Activated CD4-positive, alpha-beta memory T cell treated with anti-CD3 and anti-CD28 coated beads for 36 hours (primary cell): ENCODE data around the gene UXS1. TPM values are rescaled to one million over a fixed set of nuclear protein-coding genes. Genes with fewer than 3 reads are reported as not detected.

Source experiments
- CTCF ChIA-PET: fragments of 350-600 bp; sonication (Branson Sonifier 250); formaldehyde crosslinking; loops from one replicate; lab custom pipeline; 2021; ENCODE audit warnings: antibody characterized with exemption, inconsistent platforms; lab: Charles Lee
- POLR2A ChIA-PET: fragments of 350-600 bp; sonication (Branson Sonifier 250); formaldehyde crosslinking; loops from one replicate; lab custom pipeline; 2021; ENCODE audit warnings: antibody characterized with exemption; lab: Charles Lee
- DNase-seq: peaks from one replicate; pipeline ENCODE4 v3.0.0-alpha.2; 2020
- H3K27ac Mint-ChIP-seq: one replicate; pipeline ENCODE4 v1.8.0; 2021; ENCODE audit warnings: mixed read lengths
- H3K27me3 Mint-ChIP-seq: one replicate; pipeline ENCODE4 v1.8.0; 2021; ENCODE audit warnings: mixed read lengths
- H3K36me3 Mint-ChIP-seq: one replicate; pipeline ENCODE4 v1.8.0; 2021; ENCODE audit warnings: mixed read lengths
- H3K4me1 Mint-ChIP-seq: one replicate; pipeline ENCODE4 v1.8.0; 2021; ENCODE audit warnings: low read depth, mixed read lengths
- H3K4me3 Mint-ChIP-seq: one replicate; pipeline ENCODE4 v1.8.0; 2021; ENCODE audit warnings: mild to moderate bottlenecking, mixed read lengths
- H3K9me3 Mint-ChIP-seq: one replicate; pipeline ENCODE4 v1.8.0; 2021; ENCODE audit warnings: mixed read lengths
- intact Hi-C: fragments of 100-400 bp; cut with micrococcal nuclease; formaldehyde crosslinking; loops from one replicate; pipeline ENCODE4 v1.15.1; 2023
- total RNA-seq, 2 experiments: library from RNA; stranded (reverse); gene quantifications; one replicate each; pipeline ENCODE4 v1.2.3, GENCODE V29; 2021

Gene UXS1
- total RNA-seq, 2 experiments from 2014 or later: 39.2 to 41.5 TPM

DNA sequence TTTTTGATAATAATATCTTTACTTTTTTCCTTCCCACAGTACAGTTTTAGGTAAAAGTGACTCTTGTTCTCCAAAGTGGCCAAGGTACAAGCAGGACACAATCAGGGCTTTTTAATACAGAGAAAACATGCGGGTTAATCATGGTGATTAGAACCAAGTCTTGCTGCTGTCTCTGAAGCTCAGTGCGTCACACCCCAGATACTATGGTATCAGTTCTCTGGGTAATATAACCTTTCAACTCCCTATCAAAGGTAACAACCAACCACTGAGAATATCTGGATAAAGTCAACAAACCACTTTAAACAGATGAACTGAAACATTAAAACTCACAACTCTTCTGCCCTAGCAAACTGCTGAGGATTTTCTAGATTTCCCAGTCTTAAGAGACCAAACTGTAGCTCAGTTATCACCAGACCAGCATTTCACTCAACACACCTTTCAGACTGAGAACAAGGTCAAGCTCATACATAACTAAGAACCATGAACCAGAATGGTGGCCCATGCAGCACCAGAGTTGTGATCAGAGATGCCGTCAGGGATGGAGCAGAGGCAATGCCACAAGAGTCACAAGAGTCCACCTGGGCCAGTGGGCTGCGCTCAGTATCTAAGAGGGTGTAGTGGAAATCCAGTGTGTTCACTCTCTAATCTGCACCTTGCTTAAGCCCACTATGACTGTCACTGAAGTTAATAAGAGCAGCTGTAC lies 103.0 kb downstream of the UXS1 start:
- ChIA-PET POLR2A (no interaction called here), CTCF (interaction anchor here (1.5 kb wide), 1 partner anchor 514 kb away, joined by 3 read pairs; no protein-coding TSS in a partner anchor)
- intact Hi-C loops: loop anchor here (10.0 kb wide), 1 partner anchor 474 kb away; no protein-coding TSS in a partner anchor
- peaks cover 85% of the 10 kb centered on the region for H3K4me1 Mint-ChIP-seq
- peaks cover 8% of the 10 kb centered on the region for H3K9me3 Mint-ChIP-seq
- peak overlapping the region; percentile 9 for H3K27ac Mint-ChIP-seq
- no peaks in the 10 kb centered on the region for H3K27me3 Mint-ChIP-seq
- no peak for DNase-seq
- peaks cover 12% of the 10 kb centered on the region for H3K36me3 Mint-ChIP-seq
- H3K4me3 Mint-ChIP-seq: no peak overlapping the region

DNA sequence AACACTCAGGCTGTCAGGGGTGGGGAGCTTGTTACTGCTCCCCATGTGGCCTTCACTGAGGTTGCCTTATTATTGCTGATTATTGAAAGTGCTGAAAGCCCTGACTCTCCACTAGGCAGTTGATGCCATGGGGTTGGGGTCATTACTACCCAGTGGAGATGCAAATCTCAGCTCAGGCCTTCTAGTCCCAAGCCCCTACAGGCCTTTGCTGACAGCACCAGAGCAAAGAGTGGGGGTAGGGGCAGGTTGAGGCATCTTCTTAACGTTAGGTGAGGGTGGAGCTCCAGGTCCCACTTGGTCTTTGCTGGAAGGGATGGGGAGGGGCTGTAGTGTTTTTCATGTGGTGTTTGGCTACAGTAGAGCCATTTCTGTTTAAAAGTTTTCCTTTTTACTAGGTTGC lies 104.5 kb downstream of the UXS1 start:
- peaks cover 8% of the 10 kb centered on the region for H3K9me3 Mint-ChIP-seq
- POLR2A ChIA-PET: no interaction called here
- DNase-seq: no peak
- CTCF ChIA-PET: no interaction called here
- H3K27ac Mint-ChIP-seq: peak overlapping the region; percentile 3
- no peaks in the 10 kb centered on the region for H3K27me3 Mint-ChIP-seq
- peaks cover 88% of the 10 kb centered on the region for H3K4me1 Mint-ChIP-seq
- H3K4me3 Mint-ChIP-seq: no peak overlapping the region
- H3K36me3 Mint-ChIP-seq: peaks cover 12% of the 10 kb centered on the region
- intact Hi-C loops: loop anchor here (10.0 kb wide), 2 partner anchors 475 to 715 kb away; no protein-coding TSS in a partner anchor

DNA sequence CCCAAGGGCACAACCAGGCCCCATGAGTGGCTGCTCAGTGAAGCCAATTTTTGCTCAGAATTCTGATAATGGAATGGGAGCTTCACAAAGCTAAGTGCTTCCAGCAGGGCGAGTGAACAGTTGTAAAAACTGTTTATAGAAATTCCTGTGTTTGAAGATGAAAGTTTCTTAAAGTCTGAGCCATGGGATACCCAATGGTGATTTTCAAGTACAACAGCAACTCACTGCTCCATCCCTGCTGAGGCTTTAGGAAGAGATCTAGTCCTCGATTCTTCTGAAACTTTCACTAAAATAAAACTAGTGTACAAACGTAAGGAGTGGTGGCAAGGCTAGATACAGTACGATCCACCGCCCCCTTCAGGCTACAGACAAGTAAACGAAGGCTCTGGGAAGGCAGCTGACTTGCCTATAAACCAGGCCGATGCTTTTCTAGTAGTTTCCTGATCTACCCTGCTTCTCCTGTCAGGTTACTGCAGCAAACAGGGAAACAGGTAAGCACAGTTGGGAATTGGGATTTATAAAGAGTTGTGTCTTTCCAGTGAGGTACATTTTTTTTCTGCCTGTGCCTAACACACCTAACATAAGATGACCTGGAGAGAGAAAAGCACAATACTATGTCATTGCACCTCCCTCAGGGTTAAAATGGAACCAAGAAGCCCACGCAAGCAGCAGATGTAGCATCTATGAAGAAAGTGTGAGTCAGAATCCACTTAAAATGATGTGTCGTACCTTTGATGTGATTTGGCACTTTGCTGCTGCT lies 108.7 kb downstream of the UXS1 start:
- ChIA-PET POLR2A (no interaction called here), CTCF (interaction anchor here (0.6 to 1.9 kb wide), 12 partner anchors 9 to 674 kb away, joined by 3 to 17 read pairs (median 4); a partner anchor contains a TSS)
- H3K27ac Mint-ChIP-seq: peak overlapping the region; percentile 89
- no peaks in the 10 kb centered on the region for H3K36me3 Mint-ChIP-seq
- H3K27me3 Mint-ChIP-seq: no peaks in the 10 kb centered on the region
- H3K4me3 Mint-ChIP-seq: peak overlapping the region; percentile 68
- peaks cover 8% of the 10 kb centered on the region for H3K9me3 Mint-ChIP-seq
- peaks cover 64% of the 10 kb centered on the region for H3K4me1 Mint-ChIP-seq
- intact Hi-C loops: loop anchor here (1.0 to 10.0 kb wide), 10 partner anchors 10 to 711 kb away; no protein-coding TSS in a partner anchor
- DNase-seq: peak; percentile 78

DNA sequence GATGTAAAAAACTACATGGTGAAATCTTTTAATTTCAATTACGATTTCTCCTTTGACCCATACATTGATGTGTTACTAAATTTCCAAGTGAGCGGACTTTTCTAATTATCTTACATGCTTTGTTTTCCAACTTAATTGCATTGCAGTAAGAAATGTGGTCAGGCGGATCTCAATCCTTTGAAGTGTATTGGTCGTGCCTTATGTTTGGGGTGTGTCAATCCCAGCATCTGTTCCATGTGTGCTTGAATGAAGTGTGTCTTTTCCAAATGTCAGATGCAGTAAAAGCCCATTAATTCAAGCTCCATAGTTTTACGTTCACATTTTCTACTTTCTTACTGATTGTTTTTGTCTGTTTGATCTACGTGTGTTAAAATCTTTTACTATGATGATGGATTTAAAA lies 113.1 kb downstream of the UXS1 start:
- H3K4me1 Mint-ChIP-seq: peaks cover 27% of the 10 kb centered on the region
- POLR2A ChIA-PET: no interaction called here
- no peak overlapping the region for H3K27ac Mint-ChIP-seq
- intact Hi-C loops: loop anchor here (10.0 kb wide), 1 partner anchor 706 kb away; no protein-coding TSS in a partner anchor
- H3K27me3 Mint-ChIP-seq: no peaks in the 10 kb centered on the region
- H3K36me3 Mint-ChIP-seq: no peaks in the 10 kb centered on the region
- CTCF ChIA-PET: no interaction called here
- DNase-seq: no peak
- H3K4me3 Mint-ChIP-seq: no peak overlapping the region
- H3K9me3 Mint-ChIP-seq: no peaks in the 10 kb centered on the region

DNA sequence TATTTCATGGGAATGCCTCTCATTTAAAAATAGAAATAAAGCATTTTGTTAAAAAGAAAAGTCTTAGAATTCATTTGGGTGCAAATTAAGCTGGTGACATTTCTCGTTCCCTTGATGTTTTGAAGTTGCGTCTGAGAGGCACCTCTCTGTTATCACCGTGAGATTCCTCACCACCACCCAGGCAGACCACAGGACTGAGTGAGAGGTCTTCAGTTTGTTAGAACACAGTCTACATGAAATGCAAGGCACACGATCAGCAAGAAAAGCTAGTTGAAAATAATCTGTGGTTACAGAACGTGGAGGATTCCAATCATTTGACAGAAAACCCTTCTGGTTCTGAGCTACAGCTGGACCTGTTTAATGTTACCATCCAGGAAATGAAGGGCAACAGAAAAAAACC lies 116.0 kb downstream of the UXS1 start:
- intact Hi-C loops: no loop called here
- POLR2A ChIA-PET: no interaction called here
- no peaks in the 10 kb centered on the region for H3K36me3 Mint-ChIP-seq
- H3K27ac Mint-ChIP-seq: no peak overlapping the region
- no peak for DNase-seq
- H3K4me1 Mint-ChIP-seq: peaks cover 12% of the 10 kb centered on the region
- H3K27me3 Mint-ChIP-seq: no peaks in the 10 kb centered on the region
- CTCF ChIA-PET: interaction anchor here (0.9 kb wide), 1 partner anchor 158 kb away, joined by 3 read pairs; no protein-coding TSS in a partner anchor
- H3K4me3 Mint-ChIP-seq: no peak overlapping the region
- H3K9me3 Mint-ChIP-seq: no peaks in the 10 kb centered on the region

DNA sequence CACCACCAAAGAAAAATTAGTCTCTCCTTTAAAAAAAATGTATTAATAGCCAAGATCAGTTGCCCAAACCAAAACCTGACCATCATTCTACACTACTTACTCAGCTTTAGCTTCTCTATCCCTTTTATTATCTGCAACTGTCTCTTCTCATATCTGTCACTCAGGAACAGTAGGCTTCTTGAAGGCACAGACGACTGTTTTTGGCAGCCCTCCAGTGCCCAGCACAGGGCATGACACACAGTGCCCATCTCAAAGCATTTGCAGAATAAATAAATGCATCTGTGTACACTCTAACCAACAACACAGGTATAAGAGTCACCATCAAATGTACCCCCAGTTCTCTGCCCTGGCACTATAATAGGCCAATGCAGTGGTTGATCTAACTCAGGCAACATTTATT lies 117.2 kb downstream of the UXS1 start:
- Mint-ChIP-seq H3K4me3 (no peak overlapping the region), H3K36me3 (no peaks in the 10 kb centered on the region), H3K27me3 (no peaks in the 10 kb centered on the region), H3K9me3 (no peaks in the 10 kb centered on the region), H3K27ac (no peak overlapping the region), H3K4me1 (peaks cover 12% of the 10 kb centered on the region)
- POLR2A ChIA-PET: no interaction called here
- no peak for DNase-seq
- CTCF ChIA-PET: no interaction called here
- intact Hi-C loops: no loop called here

DNA sequence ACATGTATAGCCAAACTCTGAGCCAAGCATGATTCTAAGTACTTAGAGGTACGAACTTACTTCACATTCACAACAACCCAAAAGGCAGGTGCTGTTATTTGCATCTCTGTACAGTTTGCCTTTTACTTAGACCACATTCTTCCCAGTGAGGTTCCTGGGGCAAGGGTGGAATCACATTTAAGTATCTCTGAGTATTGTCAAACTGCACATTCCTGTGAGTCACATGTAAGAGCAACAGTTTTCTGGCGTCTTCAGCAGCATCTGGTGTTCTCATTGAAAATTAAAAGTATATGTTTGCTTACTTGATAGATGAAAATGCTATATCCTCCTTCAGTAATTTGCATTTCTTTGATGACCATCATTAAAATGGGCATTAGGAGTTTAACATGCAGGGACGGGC lies 119.1 kb downstream of the UXS1 start:
- Mint-ChIP-seq H3K4me3 (no peak overlapping the region), H3K27ac (no peak overlapping the region), H3K27me3 (no peaks in the 10 kb centered on the region), H3K4me1 (peaks cover 9% of the 10 kb centered on the region), H3K36me3 (no peaks in the 10 kb centered on the region), H3K9me3 (no peaks in the 10 kb centered on the region)
- ChIA-PET POLR2A (no interaction called here), CTCF (no interaction called here)
- intact Hi-C loops: no loop called here
- no peak for DNase-seq

DNA sequence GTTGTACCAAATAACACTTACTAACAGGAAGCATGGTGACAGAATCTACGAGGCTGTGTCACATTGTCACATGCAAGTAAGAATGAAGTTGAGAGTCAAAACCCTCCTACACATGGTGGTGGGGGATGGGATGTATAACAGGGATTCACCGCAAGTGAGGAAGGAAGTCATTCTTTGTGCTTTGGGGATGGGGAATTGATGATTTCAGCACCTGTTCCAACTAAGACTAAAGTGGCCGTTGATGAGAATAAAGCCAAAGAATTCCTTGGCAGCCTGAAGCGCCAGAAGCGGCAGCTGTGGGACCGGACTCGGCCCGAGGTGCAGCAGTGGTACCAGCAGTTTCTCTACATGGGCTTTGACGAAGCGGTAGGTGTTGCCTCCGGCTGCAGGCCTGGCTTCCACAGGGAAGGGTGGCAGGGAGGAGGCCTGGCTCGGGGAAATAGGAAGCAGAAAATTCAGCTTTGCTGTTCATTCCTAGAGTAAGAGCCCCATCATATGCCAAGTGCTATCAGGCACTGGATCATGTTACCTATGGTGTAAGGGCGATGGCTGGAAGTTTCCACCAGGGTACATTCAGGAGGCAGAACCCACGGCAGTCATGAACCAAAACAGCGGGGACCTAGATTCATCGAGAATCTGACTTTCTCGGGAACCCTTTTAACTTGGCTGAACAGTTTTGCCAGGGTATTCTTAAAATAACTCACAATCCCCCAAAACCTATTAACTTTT lies 120.3 kb downstream of the UXS1 start:
- intact Hi-C loops: no loop called here
- peaks cover 2% of the 10 kb centered on the region for H3K27me3 Mint-ChIP-seq
- CTCF ChIA-PET: no interaction called here
- H3K4me1 Mint-ChIP-seq: peaks cover 9% of the 10 kb centered on the region
- no peak overlapping the region for H3K4me3 Mint-ChIP-seq
- POLR2A ChIA-PET: no interaction called here
- no peaks in the 10 kb centered on the region for H3K9me3 Mint-ChIP-seq
- no peak overlapping the region for H3K27ac Mint-ChIP-seq
- no peak for DNase-seq
- no peaks in the 10 kb centered on the region for H3K36me3 Mint-ChIP-seq

DNA sequence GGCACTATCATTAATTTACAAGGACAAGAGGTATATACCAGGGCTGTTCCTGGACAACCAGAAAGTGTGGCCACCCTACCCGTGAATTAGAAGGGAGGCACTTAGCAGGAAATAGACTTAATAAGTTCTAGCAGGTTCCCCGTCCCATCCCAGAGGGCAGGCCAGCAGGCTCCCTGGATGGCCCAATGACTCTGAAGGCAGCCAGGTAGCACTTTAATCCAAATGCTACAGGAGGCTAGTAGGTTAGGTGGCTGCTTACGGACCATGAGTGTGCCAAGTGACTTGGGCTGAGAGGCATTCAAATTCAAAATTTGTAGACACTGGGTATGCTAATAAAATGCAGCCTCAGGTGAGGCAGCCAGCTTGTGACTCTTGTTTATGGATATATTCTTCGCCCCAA lies 123.9 kb downstream of the UXS1 start:
- ChIA-PET CTCF (no interaction called here), POLR2A (no interaction called here)
- H3K27ac Mint-ChIP-seq: no peak overlapping the region
- no peaks in the 10 kb centered on the region for H3K9me3 Mint-ChIP-seq
- peaks cover 9% of the 10 kb centered on the region for H3K4me1 Mint-ChIP-seq
- peaks cover 12% of the 10 kb centered on the region for H3K27me3 Mint-ChIP-seq
- intact Hi-C loops: no loop called here
- no peak overlapping the region for H3K4me3 Mint-ChIP-seq
- DNase-seq: no peak
- H3K36me3 Mint-ChIP-seq: no peaks in the 10 kb centered on the region

DNA sequence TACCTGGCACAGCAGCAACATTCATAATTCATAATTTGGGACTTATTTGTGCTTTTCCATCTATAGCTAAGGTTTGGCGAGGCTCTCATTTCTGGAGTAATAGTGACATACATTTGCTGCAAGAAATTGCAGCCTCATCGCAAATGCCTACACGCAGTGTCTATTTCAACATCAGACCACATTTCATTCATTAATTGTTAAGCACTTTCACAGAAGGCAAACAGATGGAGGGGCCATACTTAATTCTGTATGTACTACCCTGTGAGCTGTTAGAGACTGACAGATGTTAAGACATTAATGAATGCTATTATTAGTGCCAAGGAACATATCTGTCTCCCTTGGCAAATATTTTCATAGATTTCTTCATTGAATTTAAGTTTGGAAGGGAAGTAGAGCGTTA lies 125.7 kb downstream of the UXS1 start:
- no peak overlapping the region for H3K27ac Mint-ChIP-seq
- intact Hi-C loops: no loop called here
- DNase-seq: no peak
- POLR2A ChIA-PET: no interaction called here
- H3K4me3 Mint-ChIP-seq: no peak overlapping the region
- H3K4me1 Mint-ChIP-seq: peaks cover 5% of the 10 kb centered on the region
- H3K36me3 Mint-ChIP-seq: no peaks in the 10 kb centered on the region
- CTCF ChIA-PET: no interaction called here
- H3K9me3 Mint-ChIP-seq: no peaks in the 10 kb centered on the region
- H3K27me3 Mint-ChIP-seq: peaks cover 15% of the 10 kb centered on the region

DNA sequence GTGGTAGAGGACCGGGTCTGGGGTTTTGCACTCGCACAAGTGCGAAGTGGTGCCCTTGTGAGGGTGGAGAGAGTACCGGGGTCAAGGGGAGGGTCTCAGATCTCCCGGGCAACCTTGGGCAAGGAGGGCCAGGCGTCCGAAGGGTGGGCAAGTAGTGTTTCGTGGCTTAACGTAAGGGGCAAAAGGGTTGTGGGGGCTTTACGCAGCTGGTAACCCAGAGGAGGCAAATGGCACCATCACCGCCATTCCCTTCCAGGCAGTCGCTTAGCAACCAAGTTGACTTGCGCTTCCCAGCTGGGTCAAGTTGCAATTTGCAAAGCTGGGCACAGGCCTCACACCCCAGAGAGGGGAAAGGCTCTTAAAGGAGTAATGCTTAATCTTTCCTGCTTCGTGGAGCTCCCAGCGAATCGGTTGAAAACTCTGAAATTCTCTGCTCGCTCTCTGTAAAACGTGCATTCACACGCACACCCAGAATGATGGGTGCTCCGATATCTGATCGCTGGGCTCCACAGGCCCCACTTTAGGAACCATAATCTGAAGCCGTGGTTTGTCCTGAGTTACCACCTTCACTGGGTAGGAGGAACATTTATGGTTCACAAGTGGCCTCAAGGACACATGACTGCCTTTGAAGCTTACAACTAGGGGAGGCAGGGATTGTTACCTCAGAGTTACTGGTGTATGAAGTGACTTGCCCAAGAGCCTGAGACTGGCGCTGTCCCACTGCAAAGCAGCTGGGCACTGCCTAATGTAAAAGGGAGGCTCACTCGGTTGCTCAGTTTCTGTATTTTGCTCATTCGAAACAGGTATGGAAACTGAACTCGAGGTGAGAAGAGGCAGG lies 127.9 kb downstream of the UXS1 start:
- peak overlapping the region; percentile 59 for H3K4me3 Mint-ChIP-seq
- H3K27me3 Mint-ChIP-seq: peaks cover 15% of the 10 kb centered on the region
- no peaks in the 10 kb centered on the region for H3K36me3 Mint-ChIP-seq
- CTCF ChIA-PET: no interaction called here
- H3K27ac Mint-ChIP-seq: no peak overlapping the region
- DNase-seq: no peak
- POLR2A ChIA-PET: no interaction called here
- peaks cover 5% of the 10 kb centered on the region for H3K4me1 Mint-ChIP-seq
- H3K9me3 Mint-ChIP-seq: no peaks in the 10 kb centered on the region
- intact Hi-C loops: no loop called here
